Measurements from ENCODE around the gene MED20. TPM values are rescaled to one million over a fixed set of nuclear protein-coding genes. Genes with fewer than 3 reads are reported as not detected.

Gene MED20
- total RNA-seq, 1 experiment from 2014 or later = 28.5 TPM

- Histone ChIP-seq H3K9ac (ENCODE audit: low read length) (no peak overlapping the region), H3F3A (ENCODE audit: low read length, unreplicated experiment) (no peaks in the 10 kb centered on the region), H3K4me1 (ENCODE audit: insufficient read depth, low read length) (peaks cover 26% of the 10 kb centered on the region), H3K27me3 (ENCODE audit: low read length) (no peaks in the 10 kb centered on the region), H2AFZ (ENCODE audit: low read length) (no peak overlapping the region), H3K9me3 (ENCODE audit: low read length) (no peaks in the 10 kb centered on the region), H3K4me2 (ENCODE audit: low read length) (no peak overlapping the region), H3K27ac (ENCODE audit: low read length) (no peak overlapping the region), H3K4me3 (ENCODE audit: low read length) (no peak overlapping the region), H4K20me1 (ENCODE audit: low read length) (0 out of 2 replicates have a peak, but pooled peaks cover 3% of the 10 kb centered on the region), H3K79me2 (ENCODE audit: low read length) (peaks cover 34% of the 10 kb centered on the region), H3K9me2 (replicated peaks; ENCODE audit: low read length) (no peaks in the 10 kb centered on the region), H3K36me3 (ENCODE audit: low read depth, low read length) (peaks cover 43% of the 10 kb centered on the region)
- intact Hi-C loops (cut with micrococcal nuclease) = loop anchor here (1.0 to 5.0 kb wide), 4 partner anchors 90 to 149 kb away; partner anchors contain the start of gene TOMM6
- ATAC-seq = peak; percentile 74
- POLR2A ChIA-PET (ENCODE audit: unreplicated experiment) = no interaction called here
- peak; percentile 91 for DNase-seq
- CTCF ChIA-PET = interaction anchor here (0.5 to 1.1 kb wide), 10 partner anchors 15 to 157 kb away, joined by 3 to 9 read pairs (median 4); partner anchors contain the start of genes BYSL, FRS3, MED20 and TOMM6
- no peak for TF ChIP-seq EZH2phosphoT487 (IDR thresholded peaks at IDR 0.05; ENCODE audit: borderline replicate concordance, low read length)
- no peak for TF ChIP-seq EZH2 (IDR thresholded peaks at IDR 0.05; ENCODE audit: low read length, unreplicated experiment)
- peak; percentile 87 for TF ChIP-seq CTCF (conservative IDR thresholded peaks at IDR 0.05; ENCODE audit: low read depth, low read length)
- TSS peak; percentile 5 for BruUV-seq (replicated peaks)
Observed at GRCh38 chr6:41936073-41936837, 15.3 kb upstream of the MED20 start.

GRCh38 chr6:41935685-41936072 is 14.7 kb upstream of the MED20 start:
- no peak overlapping the region for H3K4me3 ChIP-seq (ENCODE audit: low read length)
- no peaks in the 10 kb centered on the region for H3F3A ChIP-seq (ENCODE audit: low read length, unreplicated experiment)
- ChIA-PET CTCF (interaction anchor here (1.1 to 1.8 kb wide), 3 partner anchors 15 to 148 kb away, joined by 5 to 7 read pairs (median 5); partner anchors contain the start of genes BYSL, MED20 and TOMM6), POLR2A (ENCODE audit: unreplicated experiment) (no interaction called here)
- H3K4me1 ChIP-seq (ENCODE audit: insufficient read depth, low read length) = peaks cover 26% of the 10 kb centered on the region
- no peak overlapping the region for H3K9ac ChIP-seq (ENCODE audit: low read length)
- no peak overlapping the region for H3K4me2 ChIP-seq (ENCODE audit: low read length)
- 0 out of 2 replicates have a peak, but pooled peaks cover 3% of the 10 kb centered on the region for H4K20me1 ChIP-seq (ENCODE audit: low read length)
- intact Hi-C loops (cut with micrococcal nuclease) = loop anchor here (1.0 to 5.0 kb wide), 4 partner anchors 89 to 148 kb away; partner anchors contain the start of gene TOMM6
- H3K27ac ChIP-seq (ENCODE audit: low read length) = no peak overlapping the region
- H3K27me3 ChIP-seq (ENCODE audit: low read length) = no peaks in the 10 kb centered on the region
- BruUV-seq (replicated peaks) = no TSS peak
- H2AFZ ChIP-seq (ENCODE audit: low read length) = no peak overlapping the region
- ATAC-seq (no peak; the same call in 1 of the 2 replicates), DNase-seq (no peak)
- H3K79me2 ChIP-seq (ENCODE audit: low read length) = peaks cover 28% of the 10 kb centered on the region
- TF ChIP-seq CTCF (conservative IDR thresholded peaks at IDR 0.05; ENCODE audit: low read depth, low read length) (no peak), EZH2phosphoT487 (IDR thresholded peaks at IDR 0.05; ENCODE audit: borderline replicate concordance, low read length) (no peak), EZH2 (IDR thresholded peaks at IDR 0.05; ENCODE audit: low read length, unreplicated experiment) (no peak)
- H3K9me3 ChIP-seq (ENCODE audit: low read length) = no peaks in the 10 kb centered on the region
- peaks cover 49% of the 10 kb centered on the region for H3K36me3 ChIP-seq (ENCODE audit: low read depth, low read length)
- H3K9me2 ChIP-seq (replicated peaks; ENCODE audit: low read length) = no peaks in the 10 kb centered on the region

Measured in PC-3 (cell line).